K562 (cell line): ENCODE data around the gene KCNJ8. TPM values are rescaled to one million over a fixed set of nuclear protein-coding genes. Genes with fewer than 3 reads are reported as not detected.

Source experiments
- ATAC-seq: fragments of 200-7000 bp; cut with Tn5 transposase; 3 replicates; pipeline ENCODE4 v1.9.1; 2020; ENCODE audit warnings: moderate library complexity
- BruUV-seq: library from RNA; stranded (reverse); fragments of 400-500 nt; replicated peaks from 2 replicates; lab custom pipeline; 2021; lab: Mats Ljungman, UMichigan
- CTCF ChIA-PET: fragments of 300-600 bp; formaldehyde crosslinking; extraction: SDS; loops from one replicate; lab custom pipeline; 2021; ENCODE audit warnings: low intra/inter-chr PET ratio; lab: Yijun Ruan, JAX
- POLR2A ChIA-PET: fragments of 300-600, 350-650 bp; sonication (Branson Sonifier 250); formaldehyde crosslinking; extraction: SDS; loops from one replicate; lab custom pipeline; 2021; ENCODE audit warnings: antibody characterized with exemption, inconsistent platforms; lab: Yijun Ruan, JAX
- DNase-seq, 4 experiments: peaks; one replicate each; pipeline versions ENCODE4 v3.0.0 to v3.0.0-alpha.2; 2011 to 2018; ENCODE audit warnings: low spot score in 3 of 4, mixed read lengths in 3 of 4; ENCODE audit errors: extremely low read depth in 1 of 4
- FAIRE-seq: peaks from 2 replicates; lab custom pipeline; 2011; peaks lifted over from hg19 to GRCh38; lab: Jason Lieb, UNC
- H2AFZ ChIP-seq: 2 replicates; pipeline ENCODE4 v1.6.0; 2011; ENCODE audit warnings: low read depth, low read length, control low read depth, inconsistent platforms
- H3K27ac ChIP-seq: fragments of 200-600 bp; 3 replicates; pipeline ENCODE4 v1.8.0; 2011; ENCODE audit warnings: low read depth, mild to moderate bottlenecking, control low read depth, inconsistent platforms, low read length, moderate library complexity, mixed read lengths; ENCODE audit errors: extremely low read depth
- H3K27me3 ChIP-seq, 2 experiments: fragments of 300-600 bp in 1 of 2; 2 replicates in 1 of 2; 3 replicates in 1 of 2; pipeline versions ENCODE4 v1.6.0 to v1.8.0; 2011; ENCODE audit warnings: inconsistent platforms in 2 of 2, low read length in 2 of 2, mild to moderate bottlenecking in 1 of 2, mixed read lengths in 1 of 2, moderate library complexity in 1 of 2; ENCODE audit not compliant: control insufficient read depth in 2 of 2, insufficient read depth in 2 of 2
- H3K36me3 ChIP-seq: fragments of 300-600 bp; 3 replicates; pipeline ENCODE4 v1.8.0; 2011; ENCODE audit warnings: mild to moderate bottlenecking, low read length, inconsistent platforms; ENCODE audit not compliant: control insufficient read depth, insufficient read depth
- H3K4me1 ChIP-seq, 2 experiments: fragments of 200-600 bp in 1 of 2; replicated peaks in 1 of 2; 2 replicates in 1 of 2; 3 replicates in 1 of 2; pipeline versions ENCODE4 v1.5.1 to v1.8.0; 2011; ENCODE audit warnings: inconsistent platforms in 2 of 2, low read length in 2 of 2, mild to moderate bottlenecking in 1 of 2, mixed read lengths in 1 of 2, moderate library complexity in 1 of 2; ENCODE audit not compliant: control insufficient read depth in 2 of 2, insufficient read depth in 2 of 2
- H3K4me2 ChIP-seq: 2 replicates; pipeline ENCODE4 v1.6.1; 2011; ENCODE audit warnings: low read length, control low read depth, inconsistent platforms, mixed read lengths; ENCODE audit not compliant: insufficient read depth
- H3K4me3 ChIP-seq: fragments of 200-600 bp; sonication (generic), shearing (Covaris generic); 2 replicates; pipeline ENCODE4 v1.5.1; 2016; ENCODE audit warnings: control low read depth, inconsistent platforms
- H3K79me2 ChIP-seq: fragments of 200-600 bp; 3 replicates; pipeline ENCODE4 v1.8.0; 2011; ENCODE audit warnings: low read length, inconsistent platforms; ENCODE audit not compliant: control insufficient read depth, insufficient read depth
- H3K9ac ChIP-seq, 2 experiments: 2 replicates each; pipeline versions ENCODE4 v1.6.0 to v1.6.1; 2011; ENCODE audit warnings: low read depth in 2 of 2, low read length in 2 of 2, control low read depth in 1 of 2, inconsistent platforms in 1 of 2, mild to moderate bottlenecking in 1 of 2, mixed read lengths in 1 of 2; ENCODE audit not compliant: insufficient read depth in 1 of 2
- H3K9me1 ChIP-seq: one replicate; pipeline ENCODE4 v1.6.0; 2011; ENCODE audit warnings: inconsistent platforms, mild to moderate bottlenecking, low read length, moderate library complexity; ENCODE audit not compliant: control insufficient read depth, insufficient read depth
- H3K9me3 ChIP-seq: replicated peaks from 2 replicates; pipeline ENCODE4 v1.5.1; 2011; ENCODE audit warnings: low read depth, low read length, inconsistent platforms; ENCODE audit not compliant: control insufficient read depth, insufficient read depth
- H4K20me1 ChIP-seq: replicated peaks from 2 replicates; pipeline ENCODE4 v1.6.1; 2011; ENCODE audit warnings: low read length, inconsistent platforms, mixed read lengths; ENCODE audit not compliant: control insufficient read depth, insufficient read depth
- DPF2 ChIP-seq: fragments of 450-650 bp; IDR thresholded peaks from 2 replicates; pipeline ENCODE4 v1.6.1; 2016
- GTF2E2 ChIP-seq: fragments of 200-800 bp; sonication (Bioruptor generic); IDR thresholded peaks from 2 replicates; pipeline ENCODE4 v1.6.1; 2016; ENCODE audit warnings: missing genetic modification characterization, missing compliant biosample characterization
- IFI16 ChIP-seq: fragments of 250-450 bp; sonication (Bioruptor Pico); IDR thresholded peaks from 2 replicates; pipeline ENCODE4 v2.1.2; 2022; ENCODE audit warnings: mild to moderate bottlenecking, inconsistent platforms
- MYNN ChIP-seq, 2 experiments: sonication (generic); formaldehyde crosslinking in 1 of 2; IDR thresholded peaks; 2 replicates each; pipeline versions ENCODE4 v1.5.0 to v1.6.1; 2016 to 2020; ENCODE audit warnings: antibody characterized with exemption in 1 of 2, missing genetic modification reagents in 1 of 2
- NCOA6 ChIP-seq: fragments of 450-650 bp; IDR thresholded peaks from 2 replicates; pipeline ENCODE4 v1.6.1; 2017; ENCODE audit warnings: mild to moderate bottlenecking
- NFATC3 ChIP-seq: fragments of 450-650 bp; IDR thresholded peaks from 2 replicates; pipeline ENCODE4 v1.6.1; 2017; ENCODE audit warnings: mild to moderate bottlenecking
- NR0B1 ChIP-seq: fragments of 450-650 bp; IDR thresholded peaks from one replicate; pipeline ENCODE4 v1.6.1; 2018; ENCODE audit warnings: mild to moderate bottlenecking, moderate library complexity; ENCODE audit not compliant: partially characterized antibody
- POLR2A ChIP-seq: fragments of 450-650 bp; conservative IDR thresholded peaks from 2 replicates; pipeline ENCODE4 v1.6.1; 2016
- POLR2AphosphoS2 ChIP-seq: IDR thresholded peaks from 2 replicates; pipeline ENCODE4 v1.6.1; 2012; ENCODE audit warnings: low read length, improper control_type of control experiment
- RBM25 ChIP-seq: fragments of 200-400 bp; formaldehyde crosslinking; IDR thresholded peaks from 2 replicates; pipeline ENCODE4 v1.6.1; 2018; ENCODE audit warnings: low read length, low read depth, moderate library complexity; ENCODE audit not compliant: severe bottlenecking
- SMAD4 ChIP-seq: fragments of 250-450 bp; sonication (Bioruptor Pico); conservative IDR thresholded peaks from 2 replicates; pipeline ENCODE4 v1.8.0; 2021; ENCODE audit warnings: inconsistent platforms, mild to moderate bottlenecking, moderate library complexity
- SMC3 ChIP-seq: conservative IDR thresholded peaks from 2 replicates; pipeline ENCODE4 v1.6.1; 2011; ENCODE audit warnings: low read depth, low read length, improper control_type of control experiment; ENCODE audit not compliant: insufficient read depth
- SP2 ChIP-seq: IDR thresholded peaks from 2 replicates; pipeline ENCODE4 v1.6.1; 2011; ENCODE audit warnings: mild to moderate bottlenecking, low read depth, low read length, moderate library complexity; ENCODE audit not compliant: poor library complexity, severe bottlenecking; ENCODE audit errors: extremely low read depth
- TGIF2 ChIP-seq: sonication (generic); formaldehyde crosslinking; IDR thresholded peaks from 2 replicates; pipeline ENCODE4 v1.8.1; 2022; ENCODE audit warnings: mild to moderate bottlenecking, missing genetic modification reagents, moderate library complexity
- ZFP1 ChIP-seq: fragments of 450-650 bp; formaldehyde crosslinking; IDR thresholded peaks from 2 replicates; pipeline ENCODE4 v1.4.0; 2020; ENCODE audit warnings: mild to moderate bottlenecking, mixed read lengths
- ZNF239 ChIP-seq: fragments of 250-450 bp; sonication (Bioruptor Pico); IDR thresholded peaks from 2 replicates; pipeline ENCODE4 v1.4.0; 2020; ENCODE audit warnings: mild to moderate bottlenecking
- ZNF431 ChIP-seq: sonication (generic); formaldehyde crosslinking; IDR thresholded peaks from 2 replicates; pipeline ENCODE4 v1.8.0; 2022; ENCODE audit warnings: mild to moderate bottlenecking, missing genetic modification reagents
- WGBS: fragments of 100-300 bp; shearing (Covaris generic); methylation state at CpG from one replicate; pipeline ENCODE4 v1.1.6; 2016; ENCODE audit warnings: low coverage, mixed read lengths; ENCODE audit not compliant: insufficient coverage; ENCODE audit errors: missing lambda C conversion rate; 5-methylcytosine and 5-hydroxymethylcytosine counted together
- in situ Hi-C: fragments of 300-500 bp; cut with MboI; formaldehyde crosslinking; loops from 4 replicates; pipeline ENCODE4 v1.15.0; 2018; ENCODE audit warnings: inconsistent platforms, mixed read lengths
- intact Hi-C: fragments of 100-400 bp; cut with micrococcal nuclease; formaldehyde crosslinking; loops from 2 replicates; pipeline ENCODE4 v1.14.2; 2022
- polyA plus RNA-seq, 8 experiments: library from polyadenylated mRNA; depleted of rRNA in 4 of 8; stranded (reverse) in 5 of 8; unstranded in 3 of 8; fragments of >200 nt; fragmentation: Nextera tagmentation in 2 of 8; fragmentation: Illumina TruSeq in 1 of 8; extraction: Ambion mirVana in 2 of 8; extraction: Trizol in 1 of 8; gene quantifications; 2 replicates each; pipeline versions ENCODE4 v1.2.1 to v1.2.3, GENCODE V29; 2011 to 2014; ENCODE audit warnings: inconsistent platforms in 1 of 8, missing spikeins in 1 of 8
- total RNA-seq, 7 experiments: library from RNA; depleted of rRNA in 6 of 7; stranded (reverse); fragments of >200 nt in 6 of 7; fragmentation: Illumina TruSeq in 2 of 7; extraction: Trizol in 2 of 7; gene quantifications; 2 replicates each; pipeline versions ENCODE4 v1.2.1 to v1.2.3, GENCODE V29; 2011 to 2021; ENCODE audit warnings: low replicate concordance in 1 of 7
- TF ChIP-seq, protein P1 (sequence below): fragments of 200-800 bp; sonication (Bioruptor generic); IDR thresholded peaks from 2 replicates; pipeline ENCODE4 v1.6.1; 2017; ENCODE audit warnings: missing genetic modification characterization, missing compliant biosample characterization
- TF ChIP-seq, protein P2 (sequence below): fragments of 250-450 bp; sonication (Bioruptor Pico); IDR thresholded peaks from 2 replicates; pipeline ENCODE4 v1.5.1; 2021; ENCODE audit warnings: mild to moderate bottlenecking

KCNJ8 gene
- total and polyA plus RNA-seq, 9 of the 15 experiments (the other 6 are each of a cell fraction or from before 2014, with no cell fraction given): 0.28 to 3.6 (median 1.1) TPM

- Histone ChIP-seq H3K9ac (no peak overlapping the region), H3K27me3 (no peaks in the 10 kb centered on the region), H3K9me1 (no peaks in the 10 kb centered on the region), H3K27ac (no peak overlapping the region), H3K4me2 (no peak overlapping the region), H2AFZ (no peak overlapping the region), H3K4me3 (no peak overlapping the region), H3K36me3 (no peaks in the 10 kb centered on the region), H3K79me2 (no peaks in the 10 kb centered on the region), H3K9me3 (no peaks in the 10 kb centered on the region), H3K4me1 (no peaks in the 10 kb centered on the region; a peak in 1 of 5 replicates), H4K20me1 (no peaks in the 10 kb centered on the region)
- FAIRE-seq: no peak
- ChIA-PET POLR2A (no interaction called here), CTCF (no interaction called here)
- DNase-seq: no peak
- no peak for ATAC-seq
- no TSS peak for BruUV-seq
- 8% methylated on average over 1 of the region's 1 CpG for WGBS
- TF ChIP-seq, protein P1, sequence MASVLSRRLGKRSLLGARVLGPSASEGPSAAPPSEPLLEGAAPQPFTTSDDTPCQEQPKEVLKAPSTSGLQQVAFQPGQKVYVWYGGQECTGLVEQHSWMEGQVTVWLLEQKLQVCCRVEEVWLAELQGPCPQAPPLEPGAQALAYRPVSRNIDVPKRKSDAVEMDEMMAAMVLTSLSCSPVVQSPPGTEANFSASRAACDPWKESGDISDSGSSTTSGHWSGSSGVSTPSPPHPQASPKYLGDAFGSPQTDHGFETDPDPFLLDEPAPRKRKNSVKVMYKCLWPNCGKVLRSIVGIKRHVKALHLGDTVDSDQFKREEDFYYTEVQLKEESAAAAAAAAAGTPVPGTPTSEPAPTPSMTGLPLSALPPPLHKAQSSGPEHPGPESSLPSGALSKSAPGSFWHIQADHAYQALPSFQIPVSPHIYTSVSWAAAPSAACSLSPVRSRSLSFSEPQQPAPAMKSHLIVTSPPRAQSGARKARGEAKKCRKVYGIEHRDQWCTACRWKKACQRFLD (CRISPR knock-in tag): no peak
- TF ChIP-seq ZNF239 (CRISPR knock-in tag) (no peak), MYNN (IDR thresholded peaks at IDR 0.05) (no peak), MYNN (CRISPR knock-in tag; IDR thresholded peaks at IDR 0.05) (no peak), NCOA6 (no peak), IFI16 (CRISPR knock-in tag) (no peak), NFATC3 (no peak), TGIF2 (CRISPR knock-in tag) (no peak), POLR2AphosphoS2 (no peak), ZNF431 (CRISPR knock-in tag) (no peak), POLR2A (no peak), SMAD4 (CRISPR knock-in tag) (no peak), RBM25 (no peak), ZFP1 (CRISPR knock-in tag) (no peak), SMC3 (no peak), DPF2 (no peak), SP2 (no peak), GTF2E2 (tag) (no peak), NR0B1 (no peak)
- TF ChIP-seq, protein P2, sequence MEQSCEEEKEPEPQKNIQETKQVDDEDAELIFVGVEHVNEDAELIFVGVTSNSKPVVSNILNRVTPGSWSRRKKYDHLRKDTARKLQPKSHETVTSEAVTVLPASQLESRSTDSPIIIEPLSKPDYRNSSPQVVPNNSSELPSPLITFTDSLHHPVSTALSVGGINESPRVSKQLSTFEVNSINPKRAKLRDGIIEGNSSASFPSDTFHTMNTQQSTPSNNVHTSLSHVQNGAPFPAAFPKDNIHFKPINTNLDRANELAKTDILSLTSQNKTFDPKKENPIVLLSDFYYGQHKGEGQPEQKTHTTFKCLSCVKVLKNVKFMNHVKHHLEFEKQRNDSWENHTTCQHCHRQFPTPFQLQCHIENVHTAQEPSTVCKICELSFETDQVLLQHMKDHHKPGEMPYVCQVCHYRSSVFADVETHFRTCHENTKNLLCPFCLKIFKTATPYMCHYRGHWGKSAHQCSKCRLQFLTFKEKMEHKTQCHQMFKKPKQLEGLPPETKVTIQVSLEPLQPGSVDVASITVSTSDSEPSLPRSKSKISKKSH: no peak
- in situ Hi-C loops: no loop called here
- intact Hi-C loops: no loop called here
Observed at GRCh38 chr12:21797539-21797938, 23.0 kb upstream of the KCNJ8 start.
